Progenitor cell of endocrine pancreas (in vitro differentiated cells): Measurements from ENCODE around the gene CERCAM. TPM values are rescaled to one million over a fixed set of nuclear protein-coding genes. Genes with fewer than 3 reads are reported as not detected.

Experiments
- DNase-seq: peaks from one replicate; pipeline ENCODE4 v3.0.0; 2021; ENCODE audit warnings: low spot score; ENCODE audit not compliant: unreplicated experiment
- H3K27ac Mint-ChIP-seq: 2 replicates; pipeline ENCODE4 v1.8.0; 2021; ENCODE audit warnings: mild to moderate bottlenecking, moderate library complexity, mixed read lengths
- H3K27me3 Mint-ChIP-seq: 2 replicates; pipeline ENCODE4 v1.8.0; 2021; ENCODE audit warnings: mixed read lengths
- H3K36me3 Mint-ChIP-seq: 2 replicates; pipeline ENCODE4 v1.8.0; 2022; ENCODE audit warnings: mixed read lengths; ENCODE audit not compliant: insufficient read depth
- H3K4me1 Mint-ChIP-seq: 2 replicates; pipeline ENCODE4 v1.8.0; 2021; ENCODE audit warnings: low read depth, mixed read lengths
- H3K4me3 Mint-ChIP-seq: 2 replicates; pipeline ENCODE4 v1.8.0; 2021; ENCODE audit warnings: low read depth, mild to moderate bottlenecking, moderate library complexity, mixed read lengths
- H3K9me3 Mint-ChIP-seq: 2 replicates; pipeline ENCODE4 v1.8.0; 2021; ENCODE audit warnings: low read depth, mixed read lengths
- CTCF ChIP-seq: fragments of 200-600 bp; sonication (generic); IDR thresholded peaks from one replicate; pipeline ENCODE4 v1.5.0; 2021; ENCODE audit warnings: antibody characterized with exemption, mild to moderate bottlenecking; ENCODE audit not compliant: unreplicated experiment
- long read RNA-seq: library from polyadenylated mRNA; unstranded; transcript quantifications from one replicate; pipeline ENCODE4 v2.0.0, GENCODE V29; 2020
- total RNA-seq: library from RNA; stranded (reverse); gene quantifications from 2 replicates; pipeline ENCODE4 v1.2.1, GENCODE V29; 2021

Gene CERCAM
- total RNA-seq: 19.6 and 25.6 TPM in 2 replicates
- long read RNA-seq, partial matches to known transcripts: 2 of 4 reads
- long read RNA-seq, other reads (novel, unspliced or antisense): 0 of 4 reads

- no peaks in the 10 kb centered on the region for H3K36me3 Mint-ChIP-seq
- no peak within 1 kb of the TSS for H3K27ac Mint-ChIP-seq
- DNase-seq: peak; percentile 61
- no peaks in the 10 kb centered on the region for H3K9me3 Mint-ChIP-seq
- peaks cover 17% of the 10 kb centered on the region for H3K27me3 Mint-ChIP-seq
- peak; percentile 49 for TF ChIP-seq CTCF
- H3K4me1 Mint-ChIP-seq: peaks cover 8% of the 10 kb centered on the region
- H3K4me3 Mint-ChIP-seq: peak within 1 kb of the TSS; percentile 69
Measured at GRCh38 chr9:128420651-128421481, at the start of gene CERCAM. CERCAM (plus strand) TSS chr9:128420857; CDS start chr9:128420878, 21 bp downstream.

GRCh38 chr9:128371630-128372117 is 49.0 kb upstream of the CERCAM start:
- Mint-ChIP-seq H3K36me3 (no peaks in the 10 kb centered on the region), H3K4me1 (peaks cover 20% of the 10 kb centered on the region), H3K9me3 (no peaks in the 10 kb centered on the region), H3K4me3 (peak overlapping the region; percentile 97), H3K27me3 (no peaks in the 10 kb centered on the region), H3K27ac (peak overlapping the region; percentile 99)
- TF ChIP-seq CTCF: no peak
- no peak for DNase-seq

- no peaks in the 10 kb centered on the region for H3K27me3 Mint-ChIP-seq
- H3K27ac Mint-ChIP-seq: peak overlapping the region; percentile 99
- no peak for DNase-seq
- no peaks in the 10 kb centered on the region for H3K36me3 Mint-ChIP-seq
- peak overlapping the region; percentile 97 for H3K4me3 Mint-ChIP-seq
- no peaks in the 10 kb centered on the region for H3K9me3 Mint-ChIP-seq
- TF ChIP-seq CTCF: no peak
- H3K4me1 Mint-ChIP-seq: peaks cover 20% of the 10 kb centered on the region
Measured at GRCh38 chr9:128372188-128372641, 48.4 kb upstream of the CERCAM start.

GRCh38 chr9:128372784-128373183 is 47.9 kb upstream of the CERCAM start:
- Mint-ChIP-seq H3K27me3 (no peaks in the 10 kb centered on the region), H3K4me3 (peak overlapping the region; percentile 97), H3K4me1 (peaks cover 20% of the 10 kb centered on the region), H3K27ac (no peak overlapping the region), H3K9me3 (no peaks in the 10 kb centered on the region), H3K36me3 (no peaks in the 10 kb centered on the region)
- TF ChIP-seq CTCF: no peak
- no peak for DNase-seq

- no peaks in the 10 kb centered on the region for H3K36me3 Mint-ChIP-seq
- DNase-seq: no peak
- H3K9me3 Mint-ChIP-seq: no peaks in the 10 kb centered on the region
- TF ChIP-seq CTCF: no peak
- no peak overlapping the region for H3K27ac Mint-ChIP-seq
- peaks cover 20% of the 10 kb centered on the region for H3K4me1 Mint-ChIP-seq
- no peaks in the 10 kb centered on the region for H3K27me3 Mint-ChIP-seq
- no peak overlapping the region for H3K4me3 Mint-ChIP-seq
Measured at GRCh38 chr9:128374221-128374675, 46.4 kb upstream of the CERCAM start.
